Prostate gland (tissue), 2 donors: ENCODE measurements around the gene PARK7.

Experiments used
- POLR2AphosphoS5 ChIP-seq: sonication (generic); formaldehyde crosslinking; IDR thresholded peaks from one replicate; pipeline ENCODE4 v1.6.1; 2017; ENCODE audit warnings: antibody characterized with exemption
- TF ChIP-seq, protein P1 (sequence below), 4 experiments: fragments of 200-600 bp in 2 of 4; fragments of 450-650 bp in 2 of 4; sonication (generic) in 2 of 4; IDR thresholded peaks; 1 replicate in 3 of 4; 2 replicates in 1 of 4; pipeline ENCODE4 v1.5.1; 2016 to 2019; ENCODE audit warnings: antibody characterized with exemption in 4 of 4, mild to moderate bottlenecking in 2 of 4, moderate library complexity in 2 of 4

DNA sequence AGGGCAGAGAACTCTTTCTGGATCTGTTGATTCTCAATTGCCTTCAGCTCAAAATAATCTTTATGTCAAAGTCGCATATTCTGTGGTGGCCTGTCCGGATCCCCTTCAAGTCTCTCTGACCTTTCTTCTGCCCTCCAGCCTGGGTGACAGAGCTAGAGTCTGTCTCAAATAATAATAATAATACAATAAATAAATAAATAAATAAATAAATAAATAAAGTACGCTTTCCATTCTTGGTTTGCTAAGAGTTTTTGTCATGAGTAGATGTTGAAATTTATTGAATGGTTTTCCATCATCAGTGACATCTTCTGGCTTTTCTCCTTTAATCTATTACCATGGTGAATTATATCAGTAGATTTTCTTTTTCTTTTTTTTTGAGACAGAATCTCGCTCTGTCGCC is 33.9 kb downstream of the PARK7 start:
- TF ChIP-seq, protein P1, sequence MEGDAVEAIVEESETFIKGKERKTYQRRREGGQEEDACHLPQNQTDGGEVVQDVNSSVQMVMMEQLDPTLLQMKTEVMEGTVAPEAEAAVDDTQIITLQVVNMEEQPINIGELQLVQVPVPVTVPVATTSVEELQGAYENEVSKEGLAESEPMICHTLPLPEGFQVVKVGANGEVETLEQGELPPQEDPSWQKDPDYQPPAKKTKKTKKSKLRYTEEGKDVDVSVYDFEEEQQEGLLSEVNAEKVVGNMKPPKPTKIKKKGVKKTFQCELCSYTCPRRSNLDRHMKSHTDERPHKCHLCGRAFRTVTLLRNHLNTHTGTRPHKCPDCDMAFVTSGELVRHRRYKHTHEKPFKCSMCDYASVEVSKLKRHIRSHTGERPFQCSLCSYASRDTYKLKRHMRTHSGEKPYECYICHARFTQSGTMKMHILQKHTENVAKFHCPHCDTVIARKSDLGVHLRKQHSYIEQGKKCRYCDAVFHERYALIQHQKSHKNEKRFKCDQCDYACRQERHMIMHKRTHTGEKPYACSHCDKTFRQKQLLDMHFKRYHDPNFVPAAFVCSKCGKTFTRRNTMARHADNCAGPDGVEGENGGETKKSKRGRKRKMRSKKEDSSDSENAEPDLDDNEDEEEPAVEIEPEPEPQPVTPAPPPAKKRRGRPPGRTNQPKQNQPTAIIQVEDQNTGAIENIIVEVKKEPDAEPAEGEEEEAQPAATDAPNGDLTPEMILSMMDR (IDR thresholded peaks at IDR 0.05): no peak
- no peak for TF ChIP-seq POLR2AphosphoS5
